SJSA1 (cell line): ENCODE results near the gene CCN5. TPM values are rescaled to one million over a fixed set of nuclear protein-coding genes. Genes with fewer than 3 reads are reported as not detected.

Source experiments
- DNase-seq, 2 experiments: peaks; one replicate each; pipeline ENCODE4 v3.0.0-alpha.2; 2015 to 2020; ENCODE audit warnings: low spot score in 2 of 2, low read depth in 1 of 2
- H3K27ac ChIP-seq: fragments of 250-450 bp; sonication (Bioruptor Pico); 2 replicates; pipeline ENCODE4 v1.5.1; 2020; ENCODE audit warnings: mild to moderate bottlenecking, moderate library complexity
- H3K27me3 ChIP-seq: fragments of 250-450 bp; sonication (Bioruptor Pico); replicated peaks from 2 replicates; pipeline ENCODE4 v1.5.1; 2020; ENCODE audit warnings: mild to moderate bottlenecking, moderate library complexity
- H3K36me3 ChIP-seq: fragments of 250-450 bp; sonication (Bioruptor Pico); 2 replicates; pipeline ENCODE4 v1.5.1; 2020; ENCODE audit warnings: mild to moderate bottlenecking
- H3K4me1 ChIP-seq: fragments of 250-450 bp; sonication (Bioruptor Pico); replicated peaks from 2 replicates; pipeline ENCODE4 v1.6.1; 2021; ENCODE audit warnings: mild to moderate bottlenecking
- H3K4me3 ChIP-seq: fragments of 250-450 bp; sonication (Bioruptor Pico); 2 replicates; pipeline ENCODE4 v1.5.1; 2020; ENCODE audit warnings: mild to moderate bottlenecking
- H3K9me3 ChIP-seq: fragments of 250-450 bp; sonication (Bioruptor Pico); replicated peaks from 2 replicates; pipeline ENCODE4 v1.5.1; 2020; ENCODE audit warnings: mild to moderate bottlenecking
- total RNA-seq: library from RNA; depleted of rRNA; stranded (reverse); fragments of >200 nt; shearing (Covaris generic); gene quantifications from 2 replicates; pipeline ENCODE4 v1.2.3, GENCODE V29; 2014; rRNA removed

CCN5 gene
- total RNA-seq, 1 experiment from 2014 or later: not detected

DNA sequence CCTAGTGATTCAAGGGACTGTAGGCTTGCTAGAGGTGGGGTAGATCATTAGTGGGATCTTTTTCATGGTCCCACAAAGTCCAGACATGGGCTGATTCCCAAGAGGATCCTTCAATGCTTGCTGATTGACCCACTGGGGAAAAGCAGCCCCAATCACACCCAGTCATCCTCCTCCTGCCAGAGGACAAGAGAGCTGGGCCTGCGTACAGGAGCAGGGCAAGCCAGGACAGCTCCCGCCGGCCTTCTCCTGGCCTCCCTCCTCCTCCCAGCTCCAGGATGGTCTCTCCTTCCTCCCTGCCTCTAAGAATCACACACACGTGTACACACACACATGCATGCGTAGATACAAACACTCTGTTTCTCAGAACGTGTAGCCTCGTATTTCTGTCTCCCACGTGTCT, 57.5 kb downstream of the CCN5 start:
- Histone ChIP-seq H3K27me3 (peaks cover 35% of the 10 kb centered on the region), H3K27ac (no peak overlapping the region), H3K4me3 (no peak overlapping the region), H3K36me3 (no peaks in the 10 kb centered on the region), H3K4me1 (no peaks in the 10 kb centered on the region), H3K9me3 (no peaks in the 10 kb centered on the region)
- DNase-seq: no peak

- H3K36me3 ChIP-seq: no peaks in the 10 kb centered on the region
- no peak for DNase-seq
- H3K27me3 ChIP-seq: peaks cover 33% of the 10 kb centered on the region
- no peak overlapping the region for H3K4me3 ChIP-seq
- H3K9me3 ChIP-seq: no peaks in the 10 kb centered on the region
- no peak overlapping the region for H3K27ac ChIP-seq
- no peaks in the 10 kb centered on the region for H3K4me1 ChIP-seq
Measured at GRCh38 chr20:44773070-44773829, 58.1 kb downstream of the CCN5 start.

DNA sequence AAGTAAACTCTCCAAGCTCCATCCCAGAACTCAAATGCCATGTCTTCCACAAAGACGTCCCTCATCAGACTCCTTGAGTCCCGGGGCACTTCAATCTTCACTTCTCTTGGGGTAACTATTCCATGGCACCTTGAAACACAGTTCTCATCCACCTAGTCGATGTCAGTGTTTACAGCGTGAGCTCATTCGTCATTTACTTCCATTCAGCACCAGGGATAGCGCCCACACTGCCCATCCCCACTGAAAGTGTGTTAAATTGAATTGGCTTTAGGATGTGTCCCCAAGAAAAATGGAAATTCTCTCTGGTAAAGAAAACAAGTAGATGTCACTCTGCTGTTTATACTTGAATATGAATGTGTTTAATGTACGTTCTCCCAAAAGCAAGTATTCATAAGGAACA, 61.8 kb downstream of the CCN5 start:
- H3K27me3 ChIP-seq: peaks cover 9% of the 10 kb centered on the region; the same call in 1 of the 2 replicates
- no peaks in the 10 kb centered on the region for H3K9me3 ChIP-seq
- no peak overlapping the region for H3K27ac ChIP-seq
- H3K4me3 ChIP-seq: no peak overlapping the region
- no peak for DNase-seq
- no peaks in the 10 kb centered on the region for H3K4me1 ChIP-seq
- H3K36me3 ChIP-seq: no peaks in the 10 kb centered on the region

Other genes starting within 250 kb of the CCN5 start
- 8.8 and 9.1 TPM in 2 replicates for gene TTPAL, start 239.5 kb upstream of the CCN5 start, total RNA-seq
- gene SERINC3, start 193.3 kb upstream of the CCN5 start, total RNA-seq: 69.2 and 76.1 TPM in 2 replicates
- gene PKIG, start 132.8 kb upstream of the CCN5 start, total RNA-seq: 54.6 and 71.0 TPM in 2 replicates
- gene ADA, start 63.7 kb upstream of the CCN5 start, total RNA-seq: 8.8 and 9.6 TPM in 2 replicates
- gene KCNK15, start 30.5 kb downstream of the CCN5 start, total RNA-seq: not detected in 2 replicates
- not detected in 2 replicates for gene RIMS4, start 95.2 kb downstream of the CCN5 start, total RNA-seq
- gene YWHAB, start 170.3 kb downstream of the CCN5 start, total RNA-seq: 84.0 and 95.5 TPM in 2 replicates
- 3.9 and 4.8 TPM in 2 replicates for gene PABPC1L, start 194.7 kb downstream of the CCN5 start, total RNA-seq
- 20.3 and 33.7 TPM in 2 replicates for gene TOMM34, start 245.0 kb downstream of the CCN5 start, total RNA-seq